BE2C (cell line): Measurements from ENCODE around the gene MUC5B.

ENCODE experiments used
- DNase-seq: peaks from one replicate; pipeline ENCODE4 v3.0.0-alpha.2; 2020
- H3K27me3 ChIP-seq: fragments of 250-450 bp; sonication (Bioruptor Pico); 2 replicates; pipeline ENCODE4 v1.5.1; 2020; ENCODE audit warnings: mild to moderate bottlenecking
- H3K36me3 ChIP-seq: fragments of 250-450 bp; sonication (Bioruptor Pico); 2 replicates; pipeline ENCODE4 v1.5.1; 2020; ENCODE audit warnings: mild to moderate bottlenecking
- H3K4me1 ChIP-seq: fragments of 250-450 bp; sonication (Bioruptor Pico); 2 replicates; pipeline ENCODE4 v1.5.1; 2020
- H3K4me3 ChIP-seq: 2 replicates; pipeline ENCODE4 v1.5.1; 2011; ENCODE audit warnings: low read depth, low read length
- H3K9me3 ChIP-seq: fragments of 250-450 bp; sonication (Bioruptor Pico); 2 replicates; pipeline ENCODE4 v1.5.1; 2020
- TF ChIP-seq, protein P1 (sequence below): IDR thresholded peaks from 2 replicates; pipeline ENCODE4 v1.5.1; 2012; ENCODE audit warnings: mild to moderate bottlenecking, low read depth, low read length

The MUC5B gene

DNA sequence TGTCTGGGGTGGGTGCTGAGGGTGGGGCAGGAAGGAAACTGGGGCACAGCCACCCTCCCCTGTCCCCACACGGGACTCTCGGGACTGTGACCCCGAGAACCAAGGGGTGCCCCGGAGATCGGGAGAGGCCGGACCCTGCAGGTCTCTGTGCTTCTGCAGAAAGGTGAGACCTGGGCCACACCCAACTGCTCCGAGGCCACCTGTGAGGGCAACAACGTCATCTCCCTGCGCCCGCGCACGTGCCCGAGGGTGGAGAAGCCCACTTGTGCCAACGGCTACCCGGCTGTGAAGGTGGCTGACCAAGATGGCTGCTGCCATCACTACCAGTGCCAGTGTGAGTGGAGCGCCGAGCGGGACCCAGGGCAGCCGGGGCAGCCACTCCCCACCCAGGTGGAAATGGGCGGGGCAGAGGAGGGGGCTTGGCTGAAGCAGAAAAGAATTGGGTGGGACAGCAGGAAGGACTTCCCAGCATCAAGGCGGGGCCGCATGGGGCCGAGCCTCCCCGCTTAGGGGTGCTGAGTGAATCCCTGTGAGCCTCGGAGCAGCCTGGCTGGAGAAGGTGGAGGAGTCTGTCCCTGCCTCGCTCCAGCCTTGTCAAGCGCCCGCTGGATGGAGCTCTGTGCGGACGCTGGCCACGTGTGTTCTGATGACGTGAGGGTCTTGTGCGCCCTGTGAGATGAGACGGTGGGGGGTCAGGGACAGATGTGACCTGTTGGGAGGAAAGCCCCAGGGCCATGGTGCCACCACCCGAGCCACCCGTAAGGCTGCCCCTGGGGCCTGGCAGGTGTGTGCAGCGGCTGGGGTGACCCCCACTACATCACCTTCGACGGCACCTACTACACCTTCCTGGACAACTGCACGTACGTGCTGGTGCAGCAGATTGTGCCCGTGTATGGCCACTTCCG lies 29.3 kb upstream of the MUC5B start:
- H3K36me3 ChIP-seq, result no peaks in the 10 kb centered on the region
- no peaks in the 10 kb centered on the region for H3K27me3 ChIP-seq
- no peaks in the 10 kb centered on the region for H3K4me1 ChIP-seq
- no peak overlapping the region for H3K4me3 ChIP-seq
- no peaks in the 10 kb centered on the region for H3K9me3 ChIP-seq
- DNase-seq, result no peak
- TF ChIP-seq, protein P1, sequence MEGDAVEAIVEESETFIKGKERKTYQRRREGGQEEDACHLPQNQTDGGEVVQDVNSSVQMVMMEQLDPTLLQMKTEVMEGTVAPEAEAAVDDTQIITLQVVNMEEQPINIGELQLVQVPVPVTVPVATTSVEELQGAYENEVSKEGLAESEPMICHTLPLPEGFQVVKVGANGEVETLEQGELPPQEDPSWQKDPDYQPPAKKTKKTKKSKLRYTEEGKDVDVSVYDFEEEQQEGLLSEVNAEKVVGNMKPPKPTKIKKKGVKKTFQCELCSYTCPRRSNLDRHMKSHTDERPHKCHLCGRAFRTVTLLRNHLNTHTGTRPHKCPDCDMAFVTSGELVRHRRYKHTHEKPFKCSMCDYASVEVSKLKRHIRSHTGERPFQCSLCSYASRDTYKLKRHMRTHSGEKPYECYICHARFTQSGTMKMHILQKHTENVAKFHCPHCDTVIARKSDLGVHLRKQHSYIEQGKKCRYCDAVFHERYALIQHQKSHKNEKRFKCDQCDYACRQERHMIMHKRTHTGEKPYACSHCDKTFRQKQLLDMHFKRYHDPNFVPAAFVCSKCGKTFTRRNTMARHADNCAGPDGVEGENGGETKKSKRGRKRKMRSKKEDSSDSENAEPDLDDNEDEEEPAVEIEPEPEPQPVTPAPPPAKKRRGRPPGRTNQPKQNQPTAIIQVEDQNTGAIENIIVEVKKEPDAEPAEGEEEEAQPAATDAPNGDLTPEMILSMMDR, result no peak

DNA sequence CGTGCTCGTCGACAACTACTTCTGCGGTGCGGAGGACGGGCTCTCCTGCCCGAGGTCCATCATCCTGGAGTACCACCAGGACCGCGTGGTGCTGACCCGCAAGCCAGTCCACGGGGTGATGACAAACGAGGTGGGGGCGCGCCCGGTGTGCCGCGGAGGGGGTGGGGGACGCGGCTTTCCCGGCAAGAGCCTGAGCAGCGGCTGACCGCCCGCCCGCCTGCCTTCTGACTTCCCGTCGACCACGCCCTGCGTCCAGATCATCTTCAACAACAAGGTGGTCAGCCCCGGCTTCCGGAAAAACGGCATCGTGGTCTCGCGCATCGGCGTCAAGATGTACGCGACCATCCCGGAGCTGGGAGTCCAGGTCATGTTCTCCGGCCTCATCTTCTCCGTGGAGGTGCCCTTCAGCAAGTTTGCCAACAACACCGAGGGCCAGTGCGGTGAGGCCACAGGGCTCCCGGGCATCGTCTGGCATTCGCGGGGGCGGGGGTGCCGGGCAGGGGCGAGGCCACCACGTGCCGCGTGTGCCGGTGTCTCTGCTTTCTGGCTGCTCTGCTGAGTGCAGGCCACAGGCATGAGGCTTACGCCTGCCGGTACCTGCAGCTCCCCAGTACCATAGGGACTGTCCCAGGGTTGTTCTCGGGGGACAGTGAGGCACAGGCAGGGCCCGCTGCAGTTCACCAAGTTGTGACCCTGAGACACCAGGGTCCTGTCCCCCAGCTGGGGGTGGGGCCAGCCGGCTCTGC lies 28.5 kb upstream of the MUC5B start:
- no peaks in the 10 kb centered on the region for H3K36me3 ChIP-seq
- no peak for DNase-seq
- no peaks in the 10 kb centered on the region for H3K9me3 ChIP-seq
- H3K4me1 ChIP-seq, result no peaks in the 10 kb centered on the region
- TF ChIP-seq, protein P1, result no peak
- no peak overlapping the region for H3K4me3 ChIP-seq
- peaks cover 4% of the 10 kb centered on the region; the same call in 1 of the 2 replicates for H3K27me3 ChIP-seq

DNA sequence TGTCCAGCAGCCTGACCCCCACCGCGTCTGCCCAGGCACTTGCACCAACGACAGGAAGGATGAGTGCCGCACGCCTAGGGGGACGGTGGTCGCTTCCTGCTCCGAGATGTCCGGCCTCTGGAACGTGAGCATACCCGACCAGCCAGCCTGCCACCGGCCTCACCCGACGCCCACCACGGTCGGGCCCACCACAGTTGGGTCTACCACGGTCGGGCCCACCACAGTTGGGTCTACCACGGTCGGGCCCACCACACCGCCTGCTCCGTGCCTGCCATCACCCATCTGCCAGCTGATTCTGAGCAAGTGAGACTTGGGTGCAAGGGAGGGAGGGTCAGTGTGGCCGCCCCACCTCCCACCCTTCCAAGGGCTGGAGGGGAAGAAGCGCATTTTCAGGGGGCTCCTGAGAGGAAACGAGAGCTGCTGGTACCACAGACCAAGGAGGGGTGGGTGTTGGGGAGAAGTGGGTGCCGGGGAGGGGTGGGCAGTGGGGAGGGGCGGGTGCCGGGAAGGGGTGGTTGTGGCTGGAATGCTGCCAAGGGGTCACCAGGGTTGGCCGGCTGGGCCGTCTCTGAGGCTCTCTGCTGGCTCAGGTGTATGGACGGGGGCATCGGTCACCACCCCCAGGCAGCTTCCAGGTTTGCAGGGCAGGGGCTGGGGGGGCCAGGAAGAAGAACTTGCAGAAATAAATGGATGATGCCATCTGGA lies 27.7 kb upstream of the MUC5B start:
- peaks cover 11% of the 10 kb centered on the region for H3K27me3 ChIP-seq
- DNase-seq, result no peak
- TF ChIP-seq, protein P1, result no peak

DNA sequence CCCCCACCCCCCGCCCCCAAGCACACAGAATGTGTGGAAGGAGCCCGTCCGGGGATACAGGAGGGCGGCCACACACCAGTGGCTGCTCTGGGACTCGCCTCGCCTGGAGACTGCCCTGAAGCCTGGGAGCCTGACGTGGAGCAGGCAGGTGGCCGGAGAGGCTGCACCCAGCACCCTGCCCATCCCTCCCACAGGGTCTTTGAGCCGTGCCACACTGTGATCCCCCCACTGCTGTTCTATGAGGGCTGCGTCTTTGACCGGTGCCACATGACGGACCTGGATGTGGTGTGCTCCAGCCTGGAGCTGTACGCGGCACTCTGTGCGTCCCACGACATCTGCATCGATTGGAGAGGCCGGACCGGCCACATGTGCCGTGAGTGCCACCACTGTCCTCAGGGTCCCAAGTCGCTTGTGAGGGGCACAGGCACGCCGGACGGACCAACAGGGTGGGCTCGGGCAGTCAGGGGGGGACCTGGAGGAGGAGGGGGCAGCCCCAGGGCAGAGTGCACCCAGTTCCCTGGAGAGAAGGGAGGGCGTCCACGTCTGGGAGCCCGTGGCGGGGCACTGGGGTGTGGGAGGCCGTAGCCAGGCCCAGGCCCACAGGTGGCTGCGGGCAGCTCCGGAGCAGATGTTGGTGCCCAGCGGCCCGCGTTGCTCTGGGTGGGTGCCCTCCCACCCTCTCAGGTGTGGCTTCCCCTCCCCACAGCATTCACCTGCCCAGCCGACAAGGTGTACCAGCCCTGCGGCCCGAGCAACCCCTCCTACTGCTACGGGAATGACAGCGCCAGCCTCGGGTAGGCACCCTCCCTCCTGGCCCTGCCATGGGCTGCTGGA lies 27.0 kb upstream of the MUC5B start:
- Histone ChIP-seq H3K36me3 (no peaks in the 10 kb centered on the region), H3K4me3 (no peak overlapping the region), H3K4me1 (no peaks in the 10 kb centered on the region), H3K27me3 (peaks cover 16% of the 10 kb centered on the region), H3K9me3 (no peaks in the 10 kb centered on the region)
- TF ChIP-seq, protein P1, result no peak
- no peak for DNase-seq

More for the DNA sequence above, 27.7 kb upstream of the MUC5B start:
- H3K9me3 ChIP-seq, result no peaks in the 10 kb centered on the region
- no peaks in the 10 kb centered on the region for H3K4me1 ChIP-seq
- no peak overlapping the region for H3K4me3 ChIP-seq
- no peaks in the 10 kb centered on the region for H3K36me3 ChIP-seq

DNA sequence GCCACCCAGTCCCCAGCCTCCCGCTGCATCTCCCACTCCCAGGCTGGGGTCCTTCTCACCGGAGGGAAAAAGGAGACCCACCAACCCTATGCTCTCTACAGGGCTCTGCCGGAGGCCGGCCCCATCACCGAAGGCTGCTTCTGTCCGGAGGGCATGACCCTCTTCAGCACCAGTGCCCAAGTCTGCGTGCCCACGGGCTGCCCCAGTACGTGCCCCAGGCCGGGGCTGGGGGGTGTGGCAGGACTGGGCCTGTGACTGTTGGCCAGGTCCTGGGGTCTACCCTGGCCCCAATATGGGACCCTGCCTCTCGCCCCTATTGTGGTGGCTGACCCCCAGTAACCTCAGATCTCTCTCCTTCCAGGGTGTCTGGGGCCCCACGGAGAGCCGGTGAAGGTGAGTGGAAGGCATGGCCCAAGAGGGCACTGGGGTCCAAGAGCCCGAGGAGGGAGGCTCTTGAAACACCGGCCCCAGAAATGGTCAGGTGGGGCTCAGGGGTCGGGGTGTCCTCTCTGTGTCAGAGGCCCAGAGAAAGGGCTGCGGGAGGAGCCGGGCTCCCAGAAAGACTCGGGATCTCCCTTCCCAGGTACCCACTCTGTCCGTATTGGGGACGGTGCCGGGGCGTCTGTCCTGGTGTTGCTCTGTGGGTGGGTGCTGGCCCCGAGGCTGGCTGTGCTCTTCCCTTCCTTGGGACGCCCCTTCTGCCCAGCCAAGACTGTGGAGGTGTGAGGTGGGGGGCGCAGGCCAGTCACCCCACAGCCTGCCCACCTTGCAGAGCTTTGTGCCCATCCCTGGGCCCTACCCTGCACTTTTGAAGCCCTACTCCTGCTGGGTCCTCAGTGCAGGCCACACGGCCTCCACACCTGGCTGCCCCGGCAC lies 26.1 kb upstream of the MUC5B start:
- no peak for DNase-seq
- H3K36me3 ChIP-seq, result no peaks in the 10 kb centered on the region
- no peak overlapping the region for H3K4me3 ChIP-seq
- no peaks in the 10 kb centered on the region for H3K9me3 ChIP-seq
- TF ChIP-seq, protein P1, result no peak
- H3K4me1 ChIP-seq, result no peaks in the 10 kb centered on the region
- peaks cover 16% of the 10 kb centered on the region for H3K27me3 ChIP-seq
